ENCODE results near the gene CEMIP2. TPM values are rescaled to one million over a fixed set of nuclear protein-coding genes. Genes with fewer than 3 reads are reported as not detected.

Gene CEMIP2
- total RNA-seq, 1 experiment from 2014 or later: 40.5 TPM

DNA sequence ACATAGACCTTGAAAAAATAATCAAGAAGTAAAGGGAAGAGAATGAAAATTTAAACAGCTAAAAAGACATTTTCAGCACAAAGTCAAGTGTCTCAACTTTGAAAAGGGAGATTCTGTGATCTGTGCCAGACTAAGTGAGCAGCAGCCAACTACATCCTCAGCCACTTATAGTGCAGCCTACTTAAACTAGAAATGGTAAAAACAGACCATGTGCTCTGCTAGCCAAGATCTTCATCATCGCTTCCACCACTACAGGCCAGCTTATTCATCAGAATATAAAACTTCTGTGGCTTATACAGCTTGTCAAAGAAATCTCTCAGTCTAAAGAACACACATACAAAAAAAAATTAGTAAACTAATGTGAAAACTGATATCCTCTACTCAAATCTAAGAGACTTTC, 63.5 kb downstream of the CEMIP2 start:
- no peak for DNase-seq (ENCODE audit: low spot score)
- Mint-ChIP-seq H3K4me1 (no peaks in the 10 kb centered on the region), H3K36me3 (peaks cover 48% of the 10 kb centered on the region), H3K27me3 (ENCODE audit: low read depth) (no peaks in the 10 kb centered on the region), H3K9me3 (no peaks in the 10 kb centered on the region), H3K27ac (peak overlapping the region; percentile 54), H3K4me3 (no peak overlapping the region)
- TF ChIP-seq ZNF671 (CRISPR knock-in tag; IDR thresholded peaks at IDR 0.05) (no peak), TEAD4 (CRISPR knock-in tag; IDR thresholded peaks at IDR 0.05) (no peak), SMAD4 (CRISPR knock-in tag; IDR thresholded peaks at IDR 0.05) (no peak), HMGA2 (CRISPR knock-in tag; IDR thresholded peaks at IDR 0.05) (no peak), ZNF396 (CRISPR knock-in tag; IDR thresholded peaks at IDR 0.05; ENCODE audit: borderline replicate concordance) (no peak), JUN (CRISPR knock-in tag; IDR thresholded peaks at IDR 0.05) (no peak), ZNF219 (CRISPR knock-in tag; IDR thresholded peaks at IDR 0.05; ENCODE audit: borderline replicate concordance) (no peak)
- TF ChIP-seq, protein P1, sequence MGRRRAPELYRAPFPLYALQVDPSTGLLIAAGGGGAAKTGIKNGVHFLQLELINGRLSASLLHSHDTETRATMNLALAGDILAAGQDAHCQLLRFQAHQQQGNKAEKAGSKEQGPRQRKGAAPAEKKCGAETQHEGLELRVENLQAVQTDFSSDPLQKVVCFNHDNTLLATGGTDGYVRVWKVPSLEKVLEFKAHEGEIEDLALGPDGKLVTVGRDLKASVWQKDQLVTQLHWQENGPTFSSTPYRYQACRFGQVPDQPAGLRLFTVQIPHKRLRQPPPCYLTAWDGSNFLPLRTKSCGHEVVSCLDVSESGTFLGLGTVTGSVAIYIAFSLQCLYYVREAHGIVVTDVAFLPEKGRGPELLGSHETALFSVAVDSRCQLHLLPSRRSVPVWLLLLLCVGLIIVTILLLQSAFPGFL (CRISPR knock-in tag; IDR thresholded peaks at IDR 0.05; ENCODE audit: borderline replicate concordance): no peak
- TF ChIP-seq, protein P2, sequence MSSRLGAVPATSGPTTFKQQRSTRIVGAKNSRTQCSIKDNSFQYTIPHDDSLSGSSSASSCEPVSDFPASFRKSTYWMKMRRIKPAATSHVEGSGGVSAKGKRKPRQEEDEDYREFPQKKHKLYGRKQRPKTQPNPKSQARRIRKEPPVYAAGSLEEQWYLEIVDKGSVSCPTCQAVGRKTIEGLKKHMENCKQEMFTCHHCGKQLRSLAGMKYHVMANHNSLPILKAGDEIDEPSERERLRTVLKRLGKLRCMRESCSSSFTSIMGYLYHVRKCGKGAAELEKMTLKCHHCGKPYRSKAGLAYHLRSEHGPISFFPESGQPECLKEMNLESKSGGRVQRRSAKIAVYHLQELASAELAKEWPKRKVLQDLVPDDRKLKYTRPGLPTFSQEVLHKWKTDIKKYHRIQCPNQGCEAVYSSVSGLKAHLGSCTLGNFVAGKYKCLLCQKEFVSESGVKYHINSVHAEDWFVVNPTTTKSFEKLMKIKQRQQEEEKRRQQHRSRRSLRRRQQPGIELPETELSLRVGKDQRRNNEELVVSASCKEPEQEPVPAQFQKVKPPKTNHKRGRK (CRISPR knock-in tag; IDR thresholded peaks at IDR 0.05; ENCODE audit: borderline replicate concordance): no peak
- TF ChIP-seq, protein P3, sequence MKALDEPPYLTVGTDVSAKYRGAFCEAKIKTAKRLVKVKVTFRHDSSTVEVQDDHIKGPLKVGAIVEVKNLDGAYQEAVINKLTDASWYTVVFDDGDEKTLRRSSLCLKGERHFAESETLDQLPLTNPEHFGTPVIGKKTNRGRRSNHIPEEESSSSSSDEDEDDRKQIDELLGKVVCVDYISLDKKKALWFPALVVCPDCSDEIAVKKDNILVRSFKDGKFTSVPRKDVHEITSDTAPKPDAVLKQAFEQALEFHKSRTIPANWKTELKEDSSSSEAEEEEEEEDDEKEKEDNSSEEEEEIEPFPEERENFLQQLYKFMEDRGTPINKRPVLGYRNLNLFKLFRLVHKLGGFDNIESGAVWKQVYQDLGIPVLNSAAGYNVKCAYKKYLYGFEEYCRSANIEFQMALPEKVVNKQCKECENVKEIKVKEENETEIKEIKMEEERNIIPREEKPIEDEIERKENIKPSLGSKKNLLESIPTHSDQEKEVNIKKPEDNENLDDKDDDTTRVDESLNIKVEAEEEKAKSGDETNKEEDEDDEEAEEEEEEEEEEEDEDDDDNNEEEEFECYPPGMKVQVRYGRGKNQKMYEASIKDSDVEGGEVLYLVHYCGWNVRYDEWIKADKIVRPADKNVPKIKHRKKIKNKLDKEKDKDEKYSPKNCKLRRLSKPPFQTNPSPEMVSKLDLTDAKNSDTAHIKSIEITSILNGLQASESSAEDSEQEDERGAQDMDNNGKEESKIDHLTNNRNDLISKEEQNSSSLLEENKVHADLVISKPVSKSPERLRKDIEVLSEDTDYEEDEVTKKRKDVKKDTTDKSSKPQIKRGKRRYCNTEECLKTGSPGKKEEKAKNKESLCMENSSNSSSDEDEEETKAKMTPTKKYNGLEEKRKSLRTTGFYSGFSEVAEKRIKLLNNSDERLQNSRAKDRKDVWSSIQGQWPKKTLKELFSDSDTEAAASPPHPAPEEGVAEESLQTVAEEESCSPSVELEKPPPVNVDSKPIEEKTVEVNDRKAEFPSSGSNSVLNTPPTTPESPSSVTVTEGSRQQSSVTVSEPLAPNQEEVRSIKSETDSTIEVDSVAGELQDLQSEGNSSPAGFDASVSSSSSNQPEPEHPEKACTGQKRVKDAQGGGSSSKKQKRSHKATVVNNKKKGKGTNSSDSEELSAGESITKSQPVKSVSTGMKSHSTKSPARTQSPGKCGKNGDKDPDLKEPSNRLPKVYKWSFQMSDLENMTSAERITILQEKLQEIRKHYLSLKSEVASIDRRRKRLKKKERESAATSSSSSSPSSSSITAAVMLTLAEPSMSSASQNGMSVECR (CRISPR knock-in tag; IDR thresholded peaks at IDR 0.05; ENCODE audit: borderline replicate concordance): no peak
- TF ChIP-seq, protein P4, sequence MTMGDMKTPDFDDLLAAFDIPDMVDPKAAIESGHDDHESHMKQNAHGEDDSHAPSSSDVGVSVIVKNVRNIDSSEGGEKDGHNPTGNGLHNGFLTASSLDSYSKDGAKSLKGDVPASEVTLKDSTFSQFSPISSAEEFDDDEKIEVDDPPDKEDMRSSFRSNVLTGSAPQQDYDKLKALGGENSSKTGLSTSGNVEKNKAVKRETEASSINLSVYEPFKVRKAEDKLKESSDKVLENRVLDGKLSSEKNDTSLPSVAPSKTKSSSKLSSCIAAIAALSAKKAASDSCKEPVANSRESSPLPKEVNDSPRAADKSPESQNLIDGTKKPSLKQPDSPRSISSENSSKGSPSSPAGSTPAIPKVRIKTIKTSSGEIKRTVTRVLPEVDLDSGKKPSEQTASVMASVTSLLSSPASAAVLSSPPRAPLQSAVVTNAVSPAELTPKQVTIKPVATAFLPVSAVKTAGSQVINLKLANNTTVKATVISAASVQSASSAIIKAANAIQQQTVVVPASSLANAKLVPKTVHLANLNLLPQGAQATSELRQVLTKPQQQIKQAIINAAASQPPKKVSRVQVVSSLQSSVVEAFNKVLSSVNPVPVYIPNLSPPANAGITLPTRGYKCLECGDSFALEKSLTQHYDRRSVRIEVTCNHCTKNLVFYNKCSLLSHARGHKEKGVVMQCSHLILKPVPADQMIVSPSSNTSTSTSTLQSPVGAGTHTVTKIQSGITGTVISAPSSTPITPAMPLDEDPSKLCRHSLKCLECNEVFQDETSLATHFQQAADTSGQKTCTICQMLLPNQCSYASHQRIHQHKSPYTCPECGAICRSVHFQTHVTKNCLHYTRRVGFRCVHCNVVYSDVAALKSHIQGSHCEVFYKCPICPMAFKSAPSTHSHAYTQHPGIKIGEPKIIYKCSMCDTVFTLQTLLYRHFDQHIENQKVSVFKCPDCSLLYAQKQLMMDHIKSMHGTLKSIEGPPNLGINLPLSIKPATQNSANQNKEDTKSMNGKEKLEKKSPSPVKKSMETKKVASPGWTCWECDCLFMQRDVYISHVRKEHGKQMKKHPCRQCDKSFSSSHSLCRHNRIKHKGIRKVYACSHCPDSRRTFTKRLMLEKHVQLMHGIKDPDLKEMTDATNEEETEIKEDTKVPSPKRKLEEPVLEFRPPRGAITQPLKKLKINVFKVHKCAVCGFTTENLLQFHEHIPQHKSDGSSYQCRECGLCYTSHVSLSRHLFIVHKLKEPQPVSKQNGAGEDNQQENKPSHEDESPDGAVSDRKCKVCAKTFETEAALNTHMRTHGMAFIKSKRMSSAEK (CRISPR knock-in tag; IDR thresholded peaks at IDR 0.05; ENCODE audit: borderline replicate concordance): no peak
- no peak for ATAC-seq
- ChIA-PET POLR2A (no interaction called here), CTCF (interaction anchor here (1.0 kb wide), 1 partner anchor 12 kb away, joined by 3 read pairs; no protein-coding TSS in a partner anchor)

DNA sequence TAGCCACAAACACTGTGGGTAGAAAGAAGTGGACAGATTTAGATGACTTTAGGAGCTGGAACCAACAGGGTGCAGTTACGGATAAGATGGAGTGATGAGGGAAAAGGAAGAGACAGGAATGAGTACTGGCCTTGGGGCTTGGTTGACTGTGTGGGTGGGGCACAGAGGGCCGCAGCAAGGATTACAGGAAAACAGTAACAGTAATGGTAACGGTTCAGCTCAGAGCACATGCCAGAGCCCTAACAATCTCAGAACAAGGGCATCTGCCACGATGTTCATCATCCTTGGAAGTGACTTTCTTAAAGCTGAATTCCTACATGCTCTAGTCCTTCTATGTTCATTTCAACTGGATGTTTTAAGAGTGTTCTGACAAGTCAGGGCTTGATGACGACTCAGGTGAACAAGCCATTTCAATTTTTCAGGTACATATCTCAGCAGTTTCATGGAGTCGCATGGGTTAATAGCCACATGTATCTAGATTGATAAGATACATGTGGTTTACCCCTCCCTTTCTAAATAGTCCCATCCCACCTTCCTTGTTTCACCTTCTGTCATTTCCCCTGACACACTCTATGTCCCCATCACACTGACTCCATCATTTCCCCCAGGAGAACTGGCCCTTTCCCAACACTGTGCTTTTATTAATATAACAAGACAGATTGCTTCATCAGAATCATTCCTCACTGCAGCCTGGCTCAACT, 65.0 kb downstream of the CEMIP2 start:
- DNase-seq (ENCODE audit: low spot score) (no peak), ATAC-seq (no peak)
- ChIA-PET CTCF (no interaction called here), POLR2A (no interaction called here)
- no peaks in the 10 kb centered on the region for H3K4me1 Mint-ChIP-seq
- H3K36me3 Mint-ChIP-seq: peaks cover 52% of the 10 kb centered on the region
- H3K9me3 Mint-ChIP-seq: no peaks in the 10 kb centered on the region
- H3K27me3 Mint-ChIP-seq (ENCODE audit: low read depth): no peaks in the 10 kb centered on the region
- H3K4me3 Mint-ChIP-seq: no peak overlapping the region
- TF ChIP-seq GTF2I (CRISPR knock-in tag; conservative IDR thresholded peaks at IDR 0.05) (no peak), KAT7 (CRISPR knock-in tag; IDR thresholded peaks at IDR 0.05; ENCODE audit: borderline replicate concordance) (no peak), ZNF219 (CRISPR knock-in tag; IDR thresholded peaks at IDR 0.05; ENCODE audit: borderline replicate concordance) (no peak), RELA (CRISPR knock-in tag; IDR thresholded peaks at IDR 0.05; ENCODE audit: borderline replicate concordance) (no peak), GABPB1 (CRISPR knock-in tag; IDR thresholded peaks at IDR 0.05) (no peak), SMAD3 (CRISPR knock-in tag; IDR thresholded peaks at IDR 0.05; ENCODE audit: borderline replicate concordance) (no peak), SOX15 (CRISPR knock-in tag; IDR thresholded peaks at IDR 0.05) (no peak), PRRX2 (CRISPR knock-in tag; IDR thresholded peaks at IDR 0.05) (no peak), NFATC4 (CRISPR knock-in tag; IDR thresholded peaks at IDR 0.05) (no peak)
- TF ChIP-seq, protein P2 (CRISPR knock-in tag; IDR thresholded peaks at IDR 0.05; ENCODE audit: borderline replicate concordance): no peak
- H3K27ac Mint-ChIP-seq: no peak overlapping the region
